Lower lobe of right lung (tissue), 2 donors: ENCODE results near the gene CD58. TPM values are rescaled to one million over a fixed set of nuclear protein-coding genes. Genes with fewer than 3 reads are reported as not detected.
A peak's percentile ranks its signal among the peaks of the same experiment; 100 is the strongest.

ENCODE experiments used
- ATAC-seq, 2 donors: fragments of 200-7000 bp; cut with Tn5 transposase; one replicate each; pipeline ENCODE4 v1.9.1; 2020 to 2022; ENCODE audit warnings: mild to moderate bottlenecking in 2 of 2, moderate library complexity in 2 of 2
- DNase-seq: peaks from one replicate; pipeline ENCODE4 v3.0.0-alpha.2; 2020
- H3K27ac ChIP-seq: fragments of 200-600 bp; one replicate; pipeline ENCODE4 v1.8.0; 2022
- H3K27me3 ChIP-seq: fragments of 200-600 bp; one replicate; pipeline ENCODE4 v1.8.0; 2022; ENCODE audit warnings: low read depth
- H3K36me3 ChIP-seq: fragments of 200-600 bp; one replicate; pipeline ENCODE4 v1.8.0; 2022; ENCODE audit warnings: mild to moderate bottlenecking
- H3K4me1 ChIP-seq: fragments of 200-600 bp; one replicate; pipeline ENCODE4 v1.8.0; 2022
- H3K4me3 ChIP-seq: fragments of 200-600 bp; one replicate; pipeline ENCODE4 v1.8.0; 2022; ENCODE audit warnings: mild to moderate bottlenecking
- H3K9me3 ChIP-seq: fragments of 200-600 bp; one replicate; pipeline ENCODE4 v1.8.0; 2022
- CTCF ChIP-seq: fragments of 200-600 bp; IDR thresholded peaks from one replicate; pipeline ENCODE4 v1.8.0; 2022; ENCODE audit warnings: antibody characterized with exemption, mild to moderate bottlenecking
- intact Hi-C: fragments of 100-400 bp; cut with DNase I; formaldehyde crosslinking; loops from one replicate; pipeline ENCODE4 v1.11.0; 2022
- total RNA-seq: library from RNA; stranded (reverse); fragmentation: NEBNext Ultra II Directional; extraction: Animal tissue kit (Norgen Biotek cat#: 25700); gene quantifications from one replicate; pipeline ENCODE4 v1.2.1, GENCODE V29; 2021
- donor health status: DM: no; HTN: yes; CAD: no; lungs with severe emphysema.

Gene CD58
- total RNA-seq, 1 donor from 2014 or later = 39.5 TPM

GRCh38 chr1:116531917-116532316 is 38.9 kb downstream of the CD58 start:
- Histone ChIP-seq H3K27ac (no peak overlapping the region), H3K9me3 (no peaks in the 10 kb centered on the region), H3K36me3 (peaks cover 33% of the 10 kb centered on the region), H3K4me1 (no peaks in the 10 kb centered on the region), H3K27me3 (no peaks in the 10 kb centered on the region), H3K4me3 (no peak overlapping the region)
- TF ChIP-seq CTCF = no peak
- peak in 1 of 2 donors; percentile 45 for ATAC-seq
- DNase-seq = no peak
- intact Hi-C loops = no loop called here

- TF ChIP-seq CTCF = no peak
- no peak overlapping the region for H3K4me3 ChIP-seq
- no peaks in the 10 kb centered on the region for H3K9me3 ChIP-seq
- DNase-seq (no peak), ATAC-seq (no peak)
- no peaks in the 10 kb centered on the region for H3K27me3 ChIP-seq
- peaks cover 17% of the 10 kb centered on the region for H3K36me3 ChIP-seq
- intact Hi-C loops = no loop called here
- no peaks in the 10 kb centered on the region for H3K4me1 ChIP-seq
- H3K27ac ChIP-seq = no peak overlapping the region
Measured at GRCh38 chr1:116529681-116530080, 41.1 kb downstream of the CD58 start.

GRCh38 chr1:116529199-116529631 is 41.6 kb downstream of the CD58 start:
- no peak overlapping the region for H3K27ac ChIP-seq

GRCh38 chr1:116528329-116529083 is 42.3 kb downstream of the CD58 start:
- DNase-seq = no peak
- Histone ChIP-seq H3K36me3 (peaks cover 5% of the 10 kb centered on the region), H3K4me1 (no peaks in the 10 kb centered on the region), H3K9me3 (no peaks in the 10 kb centered on the region), H3K4me3 (no peak overlapping the region), H3K27me3 (no peaks in the 10 kb centered on the region), H3K27ac (no peak overlapping the region)
- TF ChIP-seq CTCF = no peak
- no peak for ATAC-seq
- intact Hi-C loops = no loop called here

More at GRCh38 chr1:116529199-116529631, 41.6 kb downstream of the CD58 start:
- Histone ChIP-seq H3K27me3 (no peaks in the 10 kb centered on the region), H3K4me3 (no peak overlapping the region), H3K4me1 (no peaks in the 10 kb centered on the region), H3K9me3 (no peaks in the 10 kb centered on the region), H3K36me3 (peaks cover 12% of the 10 kb centered on the region)
- ATAC-seq = no peak
- intact Hi-C loops = no loop called here
- TF ChIP-seq CTCF = no peak
- no peak for DNase-seq

- intact Hi-C loops = no loop called here
- ATAC-seq (no peak), DNase-seq (no peak)
- Histone ChIP-seq H3K27me3 (no peaks in the 10 kb centered on the region), H3K4me1 (peaks cover 5% of the 10 kb centered on the region), H3K36me3 (no peaks in the 10 kb centered on the region), H3K4me3 (no peak overlapping the region), H3K9me3 (no peaks in the 10 kb centered on the region), H3K27ac (no peak overlapping the region)
- no peak for TF ChIP-seq CTCF
Measured at GRCh38 chr1:116525440-116525839, 45.4 kb downstream of the CD58 start.
